Measurements from ENCODE around the gene POLA2. TPM values are rescaled to one million over a fixed set of nuclear protein-coding genes. Genes with fewer than 3 reads are reported as not detected.

The POLA2 gene
- total and polyA plus RNA-seq, 7 donors: 3.6 to 13.4 (median 4.9) TPM

DNA sequence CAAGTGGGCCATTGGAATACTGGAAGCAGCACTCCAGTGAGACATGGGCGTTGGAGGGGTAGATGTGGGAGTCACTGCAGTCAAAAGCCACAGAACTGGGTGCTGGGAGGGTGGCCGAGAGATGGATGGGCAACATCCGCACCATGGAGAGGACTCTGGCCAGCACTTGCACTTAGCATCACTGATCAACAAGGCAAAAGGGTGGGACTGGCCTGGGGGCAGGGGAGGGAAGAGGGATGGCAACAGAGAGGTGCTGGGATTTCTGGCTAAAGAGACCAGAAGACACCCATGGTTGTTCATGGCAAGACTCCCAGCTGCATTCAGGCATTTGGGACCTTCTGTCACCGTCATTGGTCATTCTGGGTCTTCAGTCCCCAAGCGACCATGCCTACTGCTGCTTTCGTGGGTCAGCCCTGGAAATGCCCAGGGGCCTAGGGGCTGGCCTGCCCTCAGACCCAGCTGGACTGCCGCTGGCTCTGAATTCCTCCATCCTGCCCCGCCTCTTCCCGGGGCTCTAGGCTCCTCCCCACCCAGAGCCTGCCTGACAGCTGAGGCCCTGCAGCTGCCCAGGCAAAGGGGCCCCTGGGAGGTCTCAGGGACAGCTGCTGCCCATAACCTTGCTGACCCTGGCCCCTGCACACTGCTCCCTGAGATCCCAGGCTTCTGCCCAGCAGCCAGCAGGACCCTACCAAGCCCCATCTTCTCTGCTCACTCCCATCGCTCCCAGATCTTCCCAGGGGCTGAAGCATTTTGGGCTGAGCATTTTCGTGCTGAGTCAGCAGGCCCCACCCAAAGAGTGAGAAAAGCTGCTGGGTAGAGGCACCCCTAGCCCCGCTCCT, 39.9 kb downstream of the POLA2 start:
- H3K27me3 ChIP-seq: no peaks in the 10 kb centered on the region
- no peaks in the 10 kb centered on the region for H3K9me3 ChIP-seq
- intact Hi-C loops (cut with DNase I): no loop called here
- 64 to 70% methylated on average over 12 of the region's 12 CpGs for WGBS, 2 donors
- H3K4me1 ChIP-seq: peaks cover 0 to 86% (median 85%) of the 10 kb centered on the region in 4 donors
- TF ChIP-seq POLR2A (IDR thresholded peaks at IDR 0.05): no peak
- TF ChIP-seq, protein P1, sequence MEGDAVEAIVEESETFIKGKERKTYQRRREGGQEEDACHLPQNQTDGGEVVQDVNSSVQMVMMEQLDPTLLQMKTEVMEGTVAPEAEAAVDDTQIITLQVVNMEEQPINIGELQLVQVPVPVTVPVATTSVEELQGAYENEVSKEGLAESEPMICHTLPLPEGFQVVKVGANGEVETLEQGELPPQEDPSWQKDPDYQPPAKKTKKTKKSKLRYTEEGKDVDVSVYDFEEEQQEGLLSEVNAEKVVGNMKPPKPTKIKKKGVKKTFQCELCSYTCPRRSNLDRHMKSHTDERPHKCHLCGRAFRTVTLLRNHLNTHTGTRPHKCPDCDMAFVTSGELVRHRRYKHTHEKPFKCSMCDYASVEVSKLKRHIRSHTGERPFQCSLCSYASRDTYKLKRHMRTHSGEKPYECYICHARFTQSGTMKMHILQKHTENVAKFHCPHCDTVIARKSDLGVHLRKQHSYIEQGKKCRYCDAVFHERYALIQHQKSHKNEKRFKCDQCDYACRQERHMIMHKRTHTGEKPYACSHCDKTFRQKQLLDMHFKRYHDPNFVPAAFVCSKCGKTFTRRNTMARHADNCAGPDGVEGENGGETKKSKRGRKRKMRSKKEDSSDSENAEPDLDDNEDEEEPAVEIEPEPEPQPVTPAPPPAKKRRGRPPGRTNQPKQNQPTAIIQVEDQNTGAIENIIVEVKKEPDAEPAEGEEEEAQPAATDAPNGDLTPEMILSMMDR (IDR thresholded peaks at IDR 0.05): no peak
- TF ChIP-seq POLR2AphosphoS5 (IDR thresholded peaks at IDR 0.05): peak in 2 of 4 donors; percentile 9 to 54
- H3K36me3 ChIP-seq: no peaks in the 10 kb centered on the region
- H3K27ac ChIP-seq: peak overlapping the region; percentile 39 to 94 (median 79)
- DNase-seq: peak; percentile 81
- no peak overlapping the region for H3K4me3 ChIP-seq

DNA sequence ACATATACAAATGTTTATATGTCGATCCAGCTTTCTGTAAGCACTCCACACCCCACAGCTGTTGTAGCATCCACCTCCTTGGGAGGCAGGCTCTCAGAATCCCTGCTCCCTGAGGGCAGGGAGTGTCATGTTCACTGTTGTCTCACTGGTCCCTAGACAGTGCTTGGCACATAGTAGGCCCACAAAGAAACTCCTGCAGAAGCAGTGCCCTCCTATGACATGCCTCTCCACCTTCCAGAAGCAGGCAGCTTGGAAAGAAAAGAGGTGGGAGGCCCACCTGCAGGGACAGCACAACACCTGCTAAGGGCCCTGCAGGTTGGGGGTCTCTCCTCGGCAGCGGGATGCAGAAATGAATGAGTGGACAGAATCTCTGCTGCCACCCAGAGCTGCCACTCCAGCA, 41.8 kb downstream of the POLA2 start:
- TF ChIP-seq, protein P1 (IDR thresholded peaks at IDR 0.05): no peak
- TF ChIP-seq POLR2A (IDR thresholded peaks at IDR 0.05): no peak
- no peak for TF ChIP-seq EP300 (IDR thresholded peaks at IDR 0.05)
- TF ChIP-seq POLR2AphosphoS5 (IDR thresholded peaks at IDR 0.05): no peak
- no peak overlapping the region for H3K4me3 ChIP-seq
- H3K27ac ChIP-seq: peak overlapping the region in 2 of 4 donors; percentile 83 to 85
- H3K4me1 ChIP-seq: peaks cover 0 to 73% (median 71%) of the 10 kb centered on the region in 4 donors
- DNase-seq: no peak
- H3K36me3 ChIP-seq: no peaks in the 10 kb centered on the region
- intact Hi-C loops (cut with DNase I): no loop called here
- H3K27me3 ChIP-seq: no peaks in the 10 kb centered on the region
- 91 to 92% methylated on average over 3 of the region's 3 CpGs for whole genome bisulfite sequencing, 2 donors
- no peaks in the 10 kb centered on the region for H3K9me3 ChIP-seq

DNA sequence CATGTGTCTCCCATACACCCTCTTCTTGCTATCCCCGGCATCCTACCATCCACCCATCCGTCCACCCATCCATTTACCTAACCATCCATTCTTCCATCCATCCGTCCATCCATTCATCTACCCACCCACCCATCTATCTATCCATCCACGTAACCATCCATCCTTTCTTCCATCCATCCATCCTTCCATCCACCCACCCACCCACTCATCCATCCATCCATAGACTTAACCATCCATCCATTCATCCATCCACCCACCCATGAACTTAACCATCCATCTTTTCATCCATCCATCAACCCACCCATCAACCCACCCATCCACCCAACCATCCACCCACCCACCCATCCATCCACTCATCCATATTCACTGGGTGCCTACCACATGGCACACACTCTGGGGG, 42.3 kb downstream of the POLA2 start:
- H3K27ac ChIP-seq: peak overlapping the region in 3 of 4 donors; percentile 71 to 85 (median 83)
- H3K4me3 ChIP-seq: no peak overlapping the region
- no peaks in the 10 kb centered on the region for H3K9me3 ChIP-seq
- TF ChIP-seq POLR2A (IDR thresholded peaks at IDR 0.05): no peak
- TF ChIP-seq, protein P1 (IDR thresholded peaks at IDR 0.05): no peak
- TF ChIP-seq POLR2AphosphoS5 (IDR thresholded peaks at IDR 0.05): no peak
- no peak for TF ChIP-seq EP300 (IDR thresholded peaks at IDR 0.05)
- DNase-seq: no peak
- 97 to 98% methylated on average over 4 of the region's 4 CpGs for WGBS, 2 donors
- no peaks in the 10 kb centered on the region for H3K36me3 ChIP-seq
- H3K27me3 ChIP-seq: no peaks in the 10 kb centered on the region
- peaks cover 0 to 72% (median 70%) of the 10 kb centered on the region in 4 donors for H3K4me1 ChIP-seq
- intact Hi-C loops (cut with DNase I): no loop called here

DNA sequence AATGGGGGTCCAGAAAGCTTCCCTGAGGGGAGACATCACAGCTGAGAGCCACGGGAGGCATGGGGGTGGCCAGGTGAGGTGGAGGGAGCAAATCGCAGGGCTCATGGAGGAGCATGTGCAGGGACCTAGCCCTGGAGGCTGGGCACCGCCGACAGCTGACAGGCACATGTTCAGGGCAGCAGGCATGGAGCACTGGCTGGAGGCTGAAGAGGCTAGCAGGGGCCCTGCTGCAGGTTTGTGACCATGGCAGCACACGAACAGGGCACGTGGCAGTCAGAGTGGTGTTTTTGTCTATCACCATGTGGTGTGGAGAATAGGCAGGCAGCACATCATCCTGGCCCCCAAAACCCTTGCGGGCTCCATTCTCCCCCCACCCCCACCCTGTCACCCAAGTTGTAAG, 42.9 kb downstream of the POLA2 start:
- Histone ChIP-seq H3K4me1 (peaks cover 0 to 67% (median 65%) of the 10 kb centered on the region in 4 donors), H3K4me3 (no peak overlapping the region), H3K36me3 (no peaks in the 10 kb centered on the region), H3K9me3 (no peaks in the 10 kb centered on the region), H3K27ac (peak overlapping the region in 3 of 4 donors; percentile 71 to 85 (median 83)), H3K27me3 (no peaks in the 10 kb centered on the region)
- intact Hi-C loops (cut with DNase I): no loop called here
- DNase-seq: no peak
- 93 to 94% methylated on average over 7 of the region's 7 CpGs for WGBS, 2 donors
- TF ChIP-seq POLR2A (IDR thresholded peaks at IDR 0.05): no peak
- TF ChIP-seq, protein P1 (IDR thresholded peaks at IDR 0.05): no peak
- no peak for TF ChIP-seq POLR2AphosphoS5 (IDR thresholded peaks at IDR 0.05)
- no peak for TF ChIP-seq EP300 (IDR thresholded peaks at IDR 0.05)

Data from sigmoid colon (tissue), 7 donors.